ENCODE measurements around the gene PRPH.

Gene PRPH

GRCh38 chr12:49288412-49288853 is 6.5 kb upstream of the PRPH start:
- no peak for TF ChIP-seq ZNF8 (CRISPR knock-in tag; IDR thresholded peaks at IDR 0.05)
- no peak for TF ChIP-seq POU6F1 (CRISPR knock-in tag; IDR thresholded peaks at IDR 0.05; ENCODE audit: borderline replicate concordance, low read depth)
- no peak for TF ChIP-seq CSRNP3 (CRISPR knock-in tag; IDR thresholded peaks at IDR 0.05)
- no peak for TF ChIP-seq TOX (CRISPR knock-in tag; IDR thresholded peaks at IDR 0.05; ENCODE audit: borderline replicate concordance)
- no peak for TF ChIP-seq BACH2 (CRISPR knock-in tag; IDR thresholded peaks at IDR 0.05; ENCODE audit: borderline replicate concordance)
- no peak for TF ChIP-seq ARNTL (CRISPR knock-in tag; IDR thresholded peaks at IDR 0.05; ENCODE audit: borderline replicate concordance, low read depth)

GRCh38 chr12:49288922-49289555 is 5.9 kb upstream of the PRPH start:
- ATAC-seq, result no peak
- TF ChIP-seq ZFP30 (CRISPR knock-in tag; IDR thresholded peaks at IDR 0.05) (no peak), PPARA (CRISPR knock-in tag; IDR thresholded peaks at IDR 0.05; ENCODE audit: borderline replicate concordance) (no peak), ZNF8 (CRISPR knock-in tag; IDR thresholded peaks at IDR 0.05) (no peak), ZFP3 (CRISPR knock-in tag; IDR thresholded peaks at IDR 0.05) (no peak), POU6F1 (CRISPR knock-in tag; IDR thresholded peaks at IDR 0.05; ENCODE audit: borderline replicate concordance, low read depth) (no peak), ARNTL (CRISPR knock-in tag; IDR thresholded peaks at IDR 0.05; ENCODE audit: borderline replicate concordance, low read depth) (no peak), TOX (CRISPR knock-in tag; IDR thresholded peaks at IDR 0.05; ENCODE audit: borderline replicate concordance) (no peak)

More at GRCh38 chr12:49288412-49288853, 6.5 kb upstream of the PRPH start:
- peak; percentile 58 for ATAC-seq

- no peak for TF ChIP-seq ZC3H10 (CRISPR knock-in tag; IDR thresholded peaks at IDR 0.05)
- no peak for TF ChIP-seq PPARA (CRISPR knock-in tag; IDR thresholded peaks at IDR 0.05; ENCODE audit: borderline replicate concordance)
- no peak for TF ChIP-seq CSDC2 (CRISPR knock-in tag; IDR thresholded peaks at IDR 0.05)
- no peak for TF ChIP-seq TSHZ2 (CRISPR knock-in tag; IDR thresholded peaks at IDR 0.05)
- TF ChIP-seq POU6F1 (CRISPR knock-in tag; IDR thresholded peaks at IDR 0.05; ENCODE audit: borderline replicate concordance, low read depth), result no peak
- TF ChIP-seq TCF4 (CRISPR knock-in tag; IDR thresholded peaks at IDR 0.05; ENCODE audit: borderline replicate concordance), result no peak
- TF ChIP-seq ESRRG (CRISPR knock-in tag; IDR thresholded peaks at IDR 0.05), result no peak
- no peak for TF ChIP-seq PATZ1 (CRISPR knock-in tag; IDR thresholded peaks at IDR 0.05; ENCODE audit: borderline replicate concordance)
- no peak for TF ChIP-seq GLIS3 (CRISPR knock-in tag; IDR thresholded peaks at IDR 0.05)
- peak; percentile 74 for ATAC-seq
Measured at GRCh38 chr12:49292729-49293055, 2.3 kb upstream of the PRPH start.
